ENCODE measurements around the gene PSMD8.

DNA sequence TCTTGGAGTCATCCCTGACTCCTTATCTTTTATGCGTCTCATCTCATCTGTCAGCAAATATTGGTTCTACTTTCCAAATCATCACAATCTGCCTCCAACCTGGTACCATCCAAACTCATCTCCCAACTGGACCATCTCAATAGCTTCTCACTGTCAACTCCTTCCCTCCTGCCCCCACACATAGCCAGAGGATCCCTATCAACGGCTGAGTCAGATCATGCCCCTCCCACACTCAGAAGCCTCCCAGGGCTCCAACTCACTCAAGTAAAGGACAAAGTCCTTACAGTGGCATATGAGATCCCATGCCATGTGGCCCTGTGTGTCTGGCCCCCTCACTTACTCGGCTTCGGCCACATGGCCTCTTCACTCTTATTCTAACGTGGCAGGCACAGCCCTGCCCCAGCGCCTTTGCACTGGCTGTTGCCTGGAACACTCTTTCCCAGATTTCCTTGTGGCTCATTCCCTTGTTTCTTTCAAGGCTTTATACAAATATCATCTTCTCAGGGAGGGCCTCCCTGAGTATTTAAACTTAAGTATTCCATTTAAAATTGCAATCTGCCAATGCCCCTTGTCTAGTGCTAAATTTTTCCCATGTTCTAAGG, 18.4 kb downstream of the PSMD8 start:
- no peak for TF ChIP-seq EZH2 (IDR thresholded peaks at IDR 0.05; ENCODE audit: borderline replicate concordance, low read length)
- TF ChIP-seq, protein P1, sequence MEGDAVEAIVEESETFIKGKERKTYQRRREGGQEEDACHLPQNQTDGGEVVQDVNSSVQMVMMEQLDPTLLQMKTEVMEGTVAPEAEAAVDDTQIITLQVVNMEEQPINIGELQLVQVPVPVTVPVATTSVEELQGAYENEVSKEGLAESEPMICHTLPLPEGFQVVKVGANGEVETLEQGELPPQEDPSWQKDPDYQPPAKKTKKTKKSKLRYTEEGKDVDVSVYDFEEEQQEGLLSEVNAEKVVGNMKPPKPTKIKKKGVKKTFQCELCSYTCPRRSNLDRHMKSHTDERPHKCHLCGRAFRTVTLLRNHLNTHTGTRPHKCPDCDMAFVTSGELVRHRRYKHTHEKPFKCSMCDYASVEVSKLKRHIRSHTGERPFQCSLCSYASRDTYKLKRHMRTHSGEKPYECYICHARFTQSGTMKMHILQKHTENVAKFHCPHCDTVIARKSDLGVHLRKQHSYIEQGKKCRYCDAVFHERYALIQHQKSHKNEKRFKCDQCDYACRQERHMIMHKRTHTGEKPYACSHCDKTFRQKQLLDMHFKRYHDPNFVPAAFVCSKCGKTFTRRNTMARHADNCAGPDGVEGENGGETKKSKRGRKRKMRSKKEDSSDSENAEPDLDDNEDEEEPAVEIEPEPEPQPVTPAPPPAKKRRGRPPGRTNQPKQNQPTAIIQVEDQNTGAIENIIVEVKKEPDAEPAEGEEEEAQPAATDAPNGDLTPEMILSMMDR (IDR thresholded peaks at IDR 0.05; ENCODE audit: low read length) = no peak

Data from OCI-LY1 (cell line).